HCT116 (cell line): ENCODE results near the gene GATB. TPM values are rescaled to one million over a fixed set of nuclear protein-coding genes. Genes with fewer than 3 reads are reported as not detected.
A peak's percentile ranks its signal among the peaks of the same experiment; 100 is the strongest.

ENCODE experiments used
- ATAC-seq: fragments of 200-7000 bp; cut with Tn5 transposase; 2 replicates; pipeline ENCODE4 v1.9.1; 2020; ENCODE audit warnings: mild to moderate bottlenecking, moderate library complexity
- BruUV-seq: library from RNA; stranded (reverse); fragments of 400-500 nt; replicated peaks from 2 replicates; lab custom pipeline; 2021; lab: Mats Ljungman, UMichigan
- CTCF ChIA-PET: fragments of 300-600 bp; sonication (Branson Sonifier 250); formaldehyde crosslinking; loops from one replicate; lab custom pipeline; 2021; ENCODE audit warnings: antibody characterized with exemption; lab: Charles Lee
- POLR2A ChIA-PET: fragments of 300-600, 350-600 bp; sonication (Branson Sonifier 250); formaldehyde crosslinking; loops from one replicate; lab custom pipeline; 2021; ENCODE audit warnings: antibody characterized with exemption; lab: Charles Lee
- RAD21 ChIA-PET, 2 experiments: fragments of 300-600 bp; sonication (Branson Sonifier 250); formaldehyde crosslinking; loops; one replicate each; lab custom pipeline; 2023; ENCODE audit warnings: low total read pairs in 2 of 2; ENCODE audit not compliant: uncharacterized antibody in 2 of 2, unreplicated experiment in 2 of 2, low non-redundant PET in 1 of 2; lab: Charles Lee
- DNase-seq: peaks from one replicate; pipeline ENCODE4 v3.0.0-alpha.2; 2010; ENCODE audit warnings: low read depth, low spot score
- H2AFZ ChIP-seq: fragments of 200-600 bp; shearing (Covaris generic), sonication (generic); 2 replicates; pipeline ENCODE4 v1.6.1; 2017; ENCODE audit warnings: low read depth, mixed run types, mixed read lengths, antibody characterized with exemption, low read length; ENCODE audit not compliant: poor library complexity, severe bottlenecking
- H3K27ac ChIP-seq: 2 replicates; pipeline ENCODE4 v1.5.1; 2012; ENCODE audit warnings: low read depth, low read length
- H3K27me3 ChIP-seq: fragments of 200-600 bp; sonication (generic); 2 replicates; pipeline ENCODE4 v1.6.1; 2016; ENCODE audit warnings: mixed run types, low read length, mixed read lengths; ENCODE audit not compliant: insufficient read depth
- H3K36me3 ChIP-seq, 2 experiments: fragments of 200-500 bp in 1 of 2; fragments of 200-600 bp in 1 of 2; sonication (Bioruptor generic) in 1 of 2; sonication (generic) in 1 of 2; 2 replicates each; pipeline versions ENCODE4 v1.5.1 to v1.6.1; 2014 to 2016; ENCODE audit warnings: low read length in 2 of 2, inconsistent platforms in 1 of 2, mixed read lengths in 1 of 2, mixed run types in 1 of 2; ENCODE audit not compliant: insufficient read depth in 2 of 2, control insufficient read depth in 1 of 2
- H3K4me1 ChIP-seq, 2 experiments: fragments of 200-600 bp in 1 of 2; sonication (generic) in 1 of 2; 2 replicates each; pipeline versions ENCODE4 v1.5.1 to v1.6.1; 2012 to 2017; ENCODE audit warnings: low read length in 2 of 2, inconsistent platforms in 1 of 2, mild to moderate bottlenecking in 1 of 2, mixed read lengths in 1 of 2, mixed run types in 1 of 2, moderate library complexity in 1 of 2; ENCODE audit not compliant: insufficient read depth in 2 of 2, control insufficient read depth in 1 of 2
- H3K4me2 ChIP-seq: fragments of 200-600 bp; sonication (generic); 2 replicates; pipeline ENCODE4 v1.6.1; 2017; ENCODE audit warnings: mixed run types, low read length, mixed read lengths
- H3K4me3 ChIP-seq, 2 experiments: fragments of 200-600 bp in 1 of 2; sonication (generic) in 1 of 2; replicated peaks in 1 of 2; 2 replicates each; pipeline ENCODE4 v1.5.1; 2011 to 2016; ENCODE audit warnings: low read length in 2 of 2, control low read depth in 1 of 2, low read depth in 1 of 2, mild to moderate bottlenecking in 1 of 2, mixed read lengths in 1 of 2, mixed run types in 1 of 2
- H3K79me2 ChIP-seq: fragments of 200-600 bp; sonication (generic); 2 replicates; pipeline ENCODE4 v1.6.1; 2017; ENCODE audit warnings: mild to moderate bottlenecking, mixed run types, low read length, moderate library complexity, mixed read lengths; ENCODE audit not compliant: insufficient read depth
- H3K9ac ChIP-seq: fragments of 200-600 bp; sonication (generic); 2 replicates; pipeline ENCODE4 v1.6.1; 2016; ENCODE audit warnings: low read length, mixed read lengths
- H3K9me2 ChIP-seq: fragments of 200-600 bp; sonication (generic), shearing (Covaris generic); 2 replicates; pipeline ENCODE4 v1.6.1; 2017; ENCODE audit warnings: mixed run types, mild to moderate bottlenecking, moderate library complexity; ENCODE audit not compliant: insufficient read depth
- H3K9me3 ChIP-seq, 2 experiments: fragments of 200-500 bp in 1 of 2; fragments of 200-600 bp in 1 of 2; sonication (Bioruptor generic) in 1 of 2; sonication (generic) in 1 of 2; 2 replicates each; pipeline ENCODE4 v1.6.1; 2014 to 2017; ENCODE audit warnings: low read length in 2 of 2, mixed read lengths in 2 of 2, inconsistent platforms in 1 of 2, low read depth in 1 of 2, mild to moderate bottlenecking in 1 of 2, mixed run types in 1 of 2, moderate library complexity in 1 of 2; ENCODE audit not compliant: control insufficient read depth in 1 of 2, insufficient read depth in 1 of 2
- H4K20me1 ChIP-seq: fragments of 200-600 bp; sonication (generic), shearing (Covaris generic); 2 replicates; pipeline ENCODE4 v1.6.1; 2017; ENCODE audit warnings: mixed run types, mild to moderate bottlenecking, moderate library complexity; ENCODE audit not compliant: insufficient read depth
- CTCF ChIP-seq, 3 experiments: fragments of 200-600 bp in 1 of 3; sonication (generic) in 1 of 3; IDR thresholded peaks in 2 of 3; conservative IDR thresholded peaks in 1 of 3; 2 replicates each; pipeline ENCODE4 v1.5.1; 2012 to 2017; ENCODE audit warnings: low read depth in 2 of 3, low read length in 2 of 3, antibody characterized with exemption in 1 of 3, borderline replicate concordance in 1 of 3, control low read depth in 1 of 3, mild to moderate bottlenecking in 1 of 3, mixed read lengths in 1 of 3, mixed run types in 1 of 3, moderate library complexity in 1 of 3; ENCODE audit not compliant: insufficient read depth in 1 of 3
- EZH2 ChIP-seq: fragments of 200-600 bp; sonication (generic); IDR thresholded peaks from 2 replicates; pipeline ENCODE4 v1.6.1; 2017; ENCODE audit warnings: antibody characterized with exemption, mixed run types
- RAD21 ChIP-seq: IDR thresholded peaks from 2 replicates; pipeline ENCODE4 v1.6.1; 2012; ENCODE audit warnings: low read depth, mild to moderate bottlenecking
- ZNF274 ChIP-seq: fragments of 200-500 bp; sonication (Bioruptor generic); IDR thresholded peaks from 2 replicates; pipeline ENCODE4 v1.6.1; 2014; ENCODE audit warnings: mild to moderate bottlenecking, low read depth, low read length, inconsistent platforms
- intact Hi-C: fragments of 100-400 bp; cut with micrococcal nuclease; formaldehyde crosslinking; loops from 2 replicates; pipeline ENCODE4 v1.10.0; 2022
- total RNA-seq: library from RNA; stranded (reverse); gene quantifications from one replicate; pipeline ENCODE4 v1.2.1, GENCODE V29; 2021; ENCODE audit not compliant: unreplicated experiment

GATB gene
- total RNA-seq, 1 experiment from 2014 or later = 29.3 TPM

DNA sequence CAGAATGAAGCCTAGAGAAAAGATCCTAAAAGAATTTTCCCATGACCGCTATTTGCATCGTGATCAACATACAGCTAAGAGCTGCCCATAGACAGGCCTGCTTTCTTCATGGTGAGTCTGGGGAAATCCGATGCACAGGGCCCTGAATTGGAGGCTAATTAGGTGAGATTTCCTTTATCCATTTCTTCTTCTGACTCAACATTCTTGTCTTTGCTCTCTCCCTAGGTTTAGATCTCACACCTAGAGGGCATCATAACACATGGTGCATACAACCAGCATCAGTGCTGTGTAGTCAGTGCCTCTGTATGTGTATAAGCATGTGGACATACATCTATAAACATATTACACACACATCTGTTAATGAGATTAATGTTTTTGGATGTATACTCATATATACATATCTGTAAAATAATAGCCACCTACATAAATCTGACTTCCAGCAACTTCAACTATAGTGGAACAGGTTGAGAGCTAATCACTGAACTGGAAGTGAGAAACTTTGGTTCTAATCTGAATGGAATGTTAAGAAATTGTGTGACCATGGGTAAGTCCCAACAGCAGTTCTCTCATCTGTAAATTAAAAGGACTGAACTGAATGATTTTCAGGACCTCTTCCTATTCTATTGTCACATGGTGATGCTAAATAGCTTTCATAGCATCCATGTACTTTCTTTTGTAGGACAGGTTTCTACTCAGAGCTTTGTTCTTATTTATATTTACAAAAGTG is 17.5 kb downstream of the GATB start:
- Histone ChIP-seq H3K9ac (no peak overlapping the region), H3K9me2 (no peaks in the 10 kb centered on the region), H4K20me1 (no peaks in the 10 kb centered on the region), H3K9me3 (no peaks in the 10 kb centered on the region), H3K4me2 (peak overlapping the region; percentile 70; the same call in 1 of the 2 replicates)
- BruUV-seq = no TSS peak
- ATAC-seq = peak; percentile 64
- TF ChIP-seq RAD21 = peak; percentile 36; the same call in 1 of the 2 replicates
- TF ChIP-seq ZNF274 = no peak
- no peak for TF ChIP-seq EZH2
- TF ChIP-seq CTCF (IDR thresholded peaks at IDR 0.05 in 2 of 3, conservative IDR thresholded peaks at IDR 0.05 in 1 of 3; ENCODE audit: borderline replicate concordance in 1 of 3, insufficient read depth in 1 of 3, low read depth in 2 of 3, low read length in 2 of 3) = 0 out of 6 replicates have a peak, but pooled peaks of 1 of the 3 experiments have one; percentile 18
- TF ChIP-seq, all 23 proteins: peak for 2
- no peak overlapping the region for H3K4me3 ChIP-seq
- no peak overlapping the region for H2AFZ ChIP-seq
- RAD21 ChIA-PET = no interaction called here
- H3K27ac ChIP-seq = no peak overlapping the region
- CTCF ChIA-PET = no interaction called here
- no peaks in the 10 kb centered on the region for H3K36me3 ChIP-seq
- no peaks in the 10 kb centered on the region for H3K27me3 ChIP-seq
- DNase-seq = no peak
- POLR2A ChIA-PET = no interaction called here
- H3K79me2 ChIP-seq = peaks cover 9% of the 10 kb centered on the region; the same call in 1 of the 2 replicates
- H3K4me1 ChIP-seq = peaks cover 17 to 28% of the 10 kb centered on the region in 2 experiments
- intact Hi-C loops = no loop called here
